A204.1 (cell line): Measurements from ENCODE around the gene GPC6.

Experiments
- FAIRE-seq: peaks from 2 replicates; lab custom pipeline; 2012; peaks lifted over from hg19 to GRCh38; lab: Jason Lieb, UNC

The GPC6 gene

DNA sequence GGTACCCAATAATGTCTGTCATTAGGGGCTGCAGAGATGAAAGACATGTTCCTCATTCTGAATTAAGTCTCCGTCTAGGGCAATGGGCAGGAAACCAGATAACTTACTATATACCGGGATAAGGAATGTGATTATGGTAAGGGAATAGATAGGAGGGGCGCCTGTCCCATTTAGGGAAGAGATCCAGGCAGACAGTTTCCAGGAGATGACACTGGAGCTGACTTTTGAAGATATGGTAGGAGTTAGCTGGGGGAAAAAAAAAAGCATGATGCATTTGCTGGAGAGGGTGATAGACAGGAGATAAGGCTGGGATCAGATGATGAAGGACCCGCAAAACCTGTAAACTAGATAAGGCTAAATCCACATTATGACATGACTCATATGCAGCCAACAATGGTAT, 912.2 kb downstream of the GPC6 start:
- FAIRE-seq: no peak

DNA sequence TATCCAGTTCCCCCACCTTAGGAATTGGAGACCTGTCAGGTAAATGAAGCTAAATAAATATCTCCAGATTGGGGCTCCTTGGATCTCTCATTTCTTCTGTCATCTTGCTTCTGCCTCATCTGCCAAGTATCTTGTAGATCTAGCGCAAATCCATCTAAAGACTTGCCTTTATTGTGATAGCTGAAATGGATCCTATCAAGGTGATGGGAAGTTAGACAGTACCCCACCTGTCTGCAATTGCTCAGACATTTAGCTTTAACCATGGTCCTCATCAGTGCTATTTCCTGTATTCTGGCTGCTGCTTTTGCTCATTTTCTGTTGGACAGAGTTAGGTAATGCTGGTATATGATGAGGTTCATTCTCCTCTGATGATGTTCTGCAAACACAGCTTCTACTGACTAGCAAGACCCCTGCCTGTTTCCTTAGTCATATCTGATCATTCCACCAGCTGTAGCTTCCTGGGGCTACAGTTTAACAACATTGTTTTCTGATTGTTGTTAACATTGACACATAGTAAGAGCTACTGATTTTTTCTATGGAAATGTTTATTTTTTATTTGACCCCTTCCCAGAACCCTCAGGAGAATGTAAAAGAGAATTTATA, 912.9 kb downstream of the GPC6 start:
- no peak for FAIRE-seq

GRCh38 chr13:94140027-94140426, 913.4 kb downstream of the GPC6 start:
- no peak for FAIRE-seq

GRCh38 chr13:94140511-94140910, 913.9 kb downstream of the GPC6 start:
- FAIRE-seq: no peak

DNA sequence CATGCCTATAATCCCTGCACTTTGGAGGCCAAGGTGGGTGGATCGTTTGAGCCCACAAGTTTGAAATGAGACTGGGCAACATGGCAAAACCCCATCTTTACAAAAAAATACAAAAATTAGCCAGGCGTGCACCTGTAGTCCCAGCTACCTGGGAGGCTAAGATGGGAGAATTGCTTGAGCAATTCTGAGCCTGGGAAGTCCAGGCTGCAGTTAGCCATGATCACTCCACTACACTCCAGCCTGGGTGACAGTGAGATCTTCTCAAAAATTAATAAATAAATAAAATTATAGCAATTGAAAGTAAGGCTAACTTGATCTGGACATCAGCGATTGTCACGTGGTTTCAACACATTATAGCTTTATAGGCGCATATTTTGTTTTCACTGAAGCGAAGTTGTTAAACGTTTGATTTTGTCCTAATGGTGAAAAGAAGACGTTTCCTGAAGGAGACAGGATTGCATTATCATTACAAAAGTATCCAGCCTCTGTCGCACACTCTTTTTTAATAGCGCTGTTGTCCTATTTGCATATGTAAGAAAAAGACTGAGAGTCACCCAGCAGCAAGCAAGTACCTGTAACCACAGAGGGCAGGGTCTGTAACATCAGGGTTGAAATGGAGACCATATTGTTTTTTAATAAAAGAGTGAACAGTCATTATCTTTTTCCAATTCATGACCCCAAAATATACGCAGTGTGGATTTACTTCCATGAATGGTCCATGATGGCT, 917.2 kb downstream of the GPC6 start:
- FAIRE-seq: no peak

GRCh38 chr13:94145966-94146365, 919.4 kb downstream of the GPC6 start:
- FAIRE-seq: no peak

DNA sequence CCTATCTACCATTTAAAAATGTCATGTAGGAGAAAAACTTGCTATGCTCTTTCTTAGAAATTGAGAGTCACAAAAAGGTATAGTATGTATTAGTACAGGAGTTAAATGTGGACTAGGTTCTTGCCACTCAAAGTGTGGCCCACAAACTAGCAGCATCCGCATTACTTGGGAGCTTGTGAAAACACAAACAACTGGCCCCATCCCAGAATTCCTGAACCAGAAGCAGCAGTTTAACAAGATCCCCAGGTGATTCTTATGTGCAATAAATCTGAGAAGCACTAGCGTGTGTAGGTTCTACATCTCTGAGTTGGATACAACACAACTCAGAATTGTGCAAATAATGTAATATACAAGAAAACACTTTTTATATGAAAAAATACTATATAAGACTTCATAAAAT, 927.0 kb downstream of the GPC6 start:
- no peak for FAIRE-seq

GRCh38 chr13:94154367-94154766, 927.8 kb downstream of the GPC6 start:
- FAIRE-seq: no peak

- FAIRE-seq: no peak
Measured at GRCh38 chr13:94157705-94158218, 931.2 kb downstream of the GPC6 start.

DNA sequence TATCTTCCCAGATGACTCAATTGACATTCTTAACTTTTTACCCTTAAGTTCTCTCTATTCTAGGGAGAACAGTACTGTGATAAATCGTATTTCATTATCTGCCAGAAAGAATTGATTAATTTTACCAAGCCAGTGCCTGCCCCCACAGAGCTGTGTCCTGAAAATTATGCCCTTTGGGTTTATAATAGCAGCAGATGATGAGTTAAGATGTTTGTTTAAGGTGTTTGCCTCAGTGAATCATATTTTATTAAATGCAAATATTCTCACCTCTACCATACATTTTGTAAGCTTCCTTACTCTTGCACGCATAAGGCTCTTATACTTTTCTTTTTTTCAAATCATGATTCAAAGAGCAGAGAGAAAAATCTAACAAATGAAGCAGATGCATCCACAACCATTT, 934.3 kb downstream of the GPC6 start:
- no peak for FAIRE-seq

DNA sequence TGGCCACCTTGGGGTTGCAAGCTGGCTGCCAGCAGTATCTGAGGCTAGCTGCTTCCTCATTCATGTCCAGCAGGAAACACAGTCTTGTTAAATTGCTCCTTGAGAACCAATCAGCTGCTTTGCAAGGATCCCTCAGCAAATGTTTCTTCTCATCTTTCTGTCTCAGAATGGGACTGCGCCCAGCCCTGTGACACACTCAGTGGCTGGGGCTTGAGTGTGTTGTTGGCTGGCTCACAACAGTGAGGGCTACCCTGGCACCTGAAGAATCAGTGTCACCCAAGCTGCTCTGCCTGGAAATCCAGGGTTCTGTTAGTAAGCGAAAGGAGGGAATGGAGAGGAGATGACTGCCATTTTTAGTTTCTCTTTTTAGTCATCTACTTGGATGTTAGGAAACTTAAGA, 935.7 kb downstream of the GPC6 start:
- FAIRE-seq: no peak

DNA sequence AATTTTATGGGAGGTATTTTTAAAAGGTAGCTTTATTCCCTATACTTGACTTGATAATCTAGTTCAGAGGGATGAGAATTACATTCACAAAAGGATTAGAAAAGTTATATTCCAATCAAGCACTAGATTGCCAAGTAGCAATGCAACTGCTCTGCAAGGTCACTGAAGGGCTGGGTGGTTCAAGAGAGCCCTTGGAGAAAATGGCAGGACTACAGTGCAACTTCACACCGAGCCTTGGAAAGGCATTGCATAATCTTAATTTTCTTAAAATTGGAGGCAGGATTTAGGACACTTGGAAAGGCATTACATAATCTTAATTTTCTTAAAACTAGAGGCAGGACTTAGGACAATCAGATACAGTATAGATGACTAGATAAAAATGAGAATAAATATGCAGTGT, 936.9 kb downstream of the GPC6 start:
- no peak for FAIRE-seq

- no peak for FAIRE-seq
Measured at GRCh38 chr13:94168783-94169453, 942.3 kb downstream of the GPC6 start.

DNA sequence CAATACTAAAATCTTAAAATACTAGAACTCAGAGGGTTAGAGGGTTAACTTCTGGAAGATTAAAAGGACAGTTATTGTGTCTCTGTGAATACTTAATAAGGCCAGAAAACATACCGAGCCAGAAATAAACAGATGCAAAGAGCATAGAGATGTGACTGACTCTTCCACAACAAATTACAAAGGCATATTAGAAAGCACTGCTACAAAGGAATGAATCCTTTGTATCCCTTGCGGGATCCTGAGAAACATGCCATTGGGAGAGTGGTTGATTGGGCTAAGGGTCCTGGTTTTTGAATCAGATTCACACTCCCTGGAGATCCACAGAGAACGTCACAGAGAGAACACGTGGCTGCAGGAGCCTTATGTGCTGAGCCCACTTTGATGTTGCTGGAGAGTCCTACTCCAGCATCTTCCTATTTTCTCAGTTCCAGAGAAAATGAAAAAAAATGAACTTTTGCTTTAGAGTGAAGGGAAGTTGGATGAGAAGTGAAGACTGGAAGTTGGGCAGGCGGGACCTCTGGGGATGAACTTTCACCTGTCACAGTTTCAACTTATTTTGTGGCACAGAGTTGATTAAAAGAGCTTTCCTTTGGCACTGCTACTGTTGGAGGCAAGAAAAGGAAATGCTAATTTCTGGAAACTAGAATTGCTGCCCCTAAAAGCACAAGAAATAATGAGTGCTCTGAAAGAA, 943.0 kb downstream of the GPC6 start:
- no peak for FAIRE-seq

GRCh38 chr13:94170145-94170571, 943.6 kb downstream of the GPC6 start:
- no peak for FAIRE-seq

DNA sequence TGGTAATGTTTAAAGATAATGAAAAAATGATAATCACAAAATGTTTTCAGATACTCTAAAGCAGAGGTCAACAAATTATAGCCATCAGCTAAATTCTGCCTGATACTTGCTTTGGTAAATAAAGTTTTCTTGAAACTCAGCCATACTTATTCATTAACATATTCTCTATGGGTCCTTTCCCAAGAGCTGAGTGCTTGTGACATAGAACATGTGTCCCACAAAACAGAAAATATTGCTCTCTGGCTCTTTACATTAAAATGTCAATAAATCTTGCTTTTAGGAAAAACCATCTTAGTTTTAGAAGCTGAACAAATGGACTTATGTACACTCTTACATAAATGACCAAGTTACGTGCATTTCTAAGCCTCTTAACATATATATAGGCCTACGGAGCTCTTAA, 945.8 kb downstream of the GPC6 start:
- FAIRE-seq: no peak

- FAIRE-seq: no peak
Measured at GRCh38 chr13:94173312-94173854, 946.8 kb downstream of the GPC6 start.

GRCh38 chr13:94174009-94174408, 947.4 kb downstream of the GPC6 start:
- no peak for FAIRE-seq

GRCh38 chr13:94175076-94175475, 948.5 kb downstream of the GPC6 start:
- no peak for FAIRE-seq

- FAIRE-seq: no peak
Measured at GRCh38 chr13:94176561-94176960, 950.0 kb downstream of the GPC6 start.

DNA sequence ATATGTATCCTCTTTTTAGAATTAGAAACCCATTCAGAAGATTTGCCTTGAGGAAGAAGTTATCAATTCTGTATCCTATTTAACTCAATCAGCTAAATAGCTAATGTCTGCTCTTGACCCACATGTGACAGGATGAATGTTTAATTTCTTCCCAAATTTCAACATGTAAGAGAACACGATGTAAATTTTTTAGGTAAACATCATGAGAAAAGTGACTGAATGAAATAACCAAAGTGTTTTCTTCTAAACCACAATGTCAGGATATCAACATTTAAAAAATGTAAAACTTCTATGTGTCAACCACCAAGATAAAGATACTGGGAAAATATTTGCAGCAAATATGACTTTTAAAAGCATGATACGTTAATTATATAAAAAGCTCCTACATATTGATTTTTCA, 950.4 kb downstream of the GPC6 start:
- FAIRE-seq: no peak

GRCh38 chr13:94178625-94179244, 952.1 kb downstream of the GPC6 start:
- FAIRE-seq: no peak
